KMS-11 (cell line): ENCODE results near the gene IER2.
"Not testable (repeated sequence)": the region's sequence is repeated elsewhere in the genome, so short reads cannot be mapped to it uniquely, and the experiment has no call there.

Experiments
- H2AFZ ChIP-seq: fragments of 200-600 bp; sonication (generic); 2 replicates; pipeline ENCODE4 v1.6.1; 2016; ENCODE audit warnings: antibody characterized with exemption, mixed run types, low read depth
- H3K27ac ChIP-seq: fragments of 200-600 bp; sonication (generic); 2 replicates; pipeline ENCODE4 v1.6.1; 2016; ENCODE audit warnings: mild to moderate bottlenecking, mixed run types
- H3K27me3 ChIP-seq: fragments of 200-600 bp; sonication (generic); 2 replicates; pipeline ENCODE4 v1.6.1; 2017; ENCODE audit warnings: mild to moderate bottlenecking, low read depth, mixed run types, moderate library complexity; ENCODE audit not compliant: insufficient read depth
- H3K36me3 ChIP-seq: fragments of 200-600 bp; sonication (generic); 2 replicates; pipeline ENCODE4 v1.6.1; 2017; ENCODE audit warnings: mild to moderate bottlenecking, mixed run types; ENCODE audit not compliant: insufficient read depth
- H3K4me1 ChIP-seq: fragments of 200-600 bp; sonication (generic); 2 replicates; pipeline ENCODE4 v1.6.1; 2016; ENCODE audit warnings: mild to moderate bottlenecking, low read depth, mixed run types; ENCODE audit not compliant: poor library complexity, severe bottlenecking
- H3K4me2 ChIP-seq: fragments of 200-600 bp; sonication (generic); 2 replicates; pipeline ENCODE4 v1.7.0; 2016; ENCODE audit warnings: mild to moderate bottlenecking, mixed run types
- H3K4me3 ChIP-seq: fragments of 200-600 bp; sonication (generic); IDR thresholded peaks from 2 replicates; pipeline ENCODE4 v1.6.1; 2017; ENCODE audit warnings: low read depth, low read length, mixed read lengths; ENCODE audit not compliant: insufficient read depth
- H3K79me2 ChIP-seq: fragments of 200-600 bp; sonication (generic); 2 replicates; pipeline ENCODE4 v1.6.1; 2016; ENCODE audit warnings: low read depth, mixed run types; ENCODE audit not compliant: insufficient read depth
- H3K9ac ChIP-seq: fragments of 200-600 bp; sonication (generic); 2 replicates; pipeline ENCODE4 v1.6.1; 2016; ENCODE audit warnings: mild to moderate bottlenecking, mixed run types
- H4K20me1 ChIP-seq: fragments of 200-600 bp; sonication (generic); 2 replicates; pipeline ENCODE4 v1.6.1; 2016; ENCODE audit warnings: mild to moderate bottlenecking, mixed run types; ENCODE audit not compliant: insufficient read depth
- TF ChIP-seq, protein P1 (sequence below): fragments of 200-600 bp; sonication (generic); conservative IDR thresholded peaks from 2 replicates; pipeline ENCODE4 v1.6.1; 2017; ENCODE audit warnings: low read depth, mild to moderate bottlenecking, antibody characterized with exemption, low read length, moderate library complexity, mixed read lengths

IER2 gene

DNA sequence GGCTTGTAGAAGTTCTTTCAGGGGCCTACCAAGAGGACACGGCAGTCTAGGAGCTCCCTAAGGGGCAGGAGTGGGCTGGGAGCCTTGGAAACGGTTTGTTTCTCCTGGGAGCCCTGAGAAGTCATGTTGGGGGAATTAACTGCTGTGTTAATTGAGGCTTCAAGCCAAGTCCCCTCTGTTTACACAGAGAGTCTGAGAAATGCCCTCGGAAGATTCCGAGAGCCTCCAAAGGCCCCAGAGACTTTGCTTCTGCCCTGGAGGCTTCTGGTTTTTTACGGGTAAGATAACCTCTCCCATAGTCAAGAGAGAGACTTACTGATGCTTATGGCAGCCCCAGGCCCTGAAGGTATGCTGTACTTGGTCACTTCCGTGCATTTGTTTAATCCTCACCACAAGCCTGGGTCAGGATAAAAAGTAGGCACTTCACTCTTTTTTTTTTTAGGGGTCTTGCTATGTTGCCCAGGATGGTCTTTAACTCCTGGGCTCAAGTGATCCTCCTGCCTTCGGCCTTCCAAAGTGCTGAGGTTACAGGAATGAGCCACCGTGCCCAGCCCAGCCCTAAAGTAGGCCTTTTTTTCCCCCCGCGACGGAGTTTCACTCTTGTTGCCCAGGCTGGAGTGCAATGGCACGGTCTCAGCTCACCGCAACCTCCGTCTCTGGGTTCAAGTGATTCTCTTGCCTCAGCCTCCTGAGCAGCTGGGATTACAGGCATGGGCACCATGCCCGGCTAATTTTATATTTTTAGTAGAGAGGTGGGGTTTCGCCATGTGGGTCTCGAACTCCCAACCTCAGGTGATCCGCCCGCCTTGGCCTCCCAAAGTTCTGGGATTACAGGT, 15.2 kb downstream of the IER2 start:
- Histone ChIP-seq H3K27me3 (no peaks in the 10 kb centered on the region), H2AFZ (no peak overlapping the region), H3K36me3 (no peaks in the 10 kb centered on the region), H4K20me1 (no peaks in the 10 kb centered on the region), H3K27ac (no peak overlapping the region), H3K4me1 (peaks cover 84% of the 10 kb centered on the region), H3K9ac (no peak overlapping the region), H3K4me3 (no peak overlapping the region), H3K79me2 (no peaks in the 10 kb centered on the region), H3K4me2 (no peak overlapping the region)
- TF ChIP-seq, protein P1, sequence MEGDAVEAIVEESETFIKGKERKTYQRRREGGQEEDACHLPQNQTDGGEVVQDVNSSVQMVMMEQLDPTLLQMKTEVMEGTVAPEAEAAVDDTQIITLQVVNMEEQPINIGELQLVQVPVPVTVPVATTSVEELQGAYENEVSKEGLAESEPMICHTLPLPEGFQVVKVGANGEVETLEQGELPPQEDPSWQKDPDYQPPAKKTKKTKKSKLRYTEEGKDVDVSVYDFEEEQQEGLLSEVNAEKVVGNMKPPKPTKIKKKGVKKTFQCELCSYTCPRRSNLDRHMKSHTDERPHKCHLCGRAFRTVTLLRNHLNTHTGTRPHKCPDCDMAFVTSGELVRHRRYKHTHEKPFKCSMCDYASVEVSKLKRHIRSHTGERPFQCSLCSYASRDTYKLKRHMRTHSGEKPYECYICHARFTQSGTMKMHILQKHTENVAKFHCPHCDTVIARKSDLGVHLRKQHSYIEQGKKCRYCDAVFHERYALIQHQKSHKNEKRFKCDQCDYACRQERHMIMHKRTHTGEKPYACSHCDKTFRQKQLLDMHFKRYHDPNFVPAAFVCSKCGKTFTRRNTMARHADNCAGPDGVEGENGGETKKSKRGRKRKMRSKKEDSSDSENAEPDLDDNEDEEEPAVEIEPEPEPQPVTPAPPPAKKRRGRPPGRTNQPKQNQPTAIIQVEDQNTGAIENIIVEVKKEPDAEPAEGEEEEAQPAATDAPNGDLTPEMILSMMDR = no peak

DNA sequence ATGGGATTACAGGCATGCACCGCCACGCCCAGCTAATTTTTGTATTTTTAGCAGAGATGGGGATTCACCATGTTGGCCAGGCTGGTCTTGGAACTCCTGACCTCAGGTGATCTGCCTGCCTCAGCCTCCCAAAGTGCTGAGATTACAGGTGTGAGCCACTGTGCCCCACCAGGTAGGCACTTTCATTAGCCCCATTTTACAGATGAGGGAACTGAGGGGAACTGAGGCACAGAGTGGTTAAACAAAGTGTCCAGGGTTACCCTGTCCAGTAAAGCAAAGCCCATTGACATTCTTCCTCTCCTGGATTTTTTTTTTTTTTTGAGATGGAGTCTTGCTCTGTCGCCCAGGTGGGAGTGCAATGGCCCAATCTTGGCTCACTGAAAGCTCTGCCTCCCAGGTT, 15.9 kb downstream of the IER2 start:
- not testable (repeated sequence) for H3K36me3 ChIP-seq, H3K4me3 ChIP-seq, H2AFZ ChIP-seq, H3K9ac ChIP-seq, H4K20me1 ChIP-seq, H3K27ac ChIP-seq, H3K27me3 ChIP-seq, H3K79me2 ChIP-seq
- Histone ChIP-seq H3K4me1 (peaks cover 85% of the 10 kb centered on the region), H3K4me2 (peak overlapping the region; percentile 93; the same call in 1 of the 2 replicates)

DNA sequence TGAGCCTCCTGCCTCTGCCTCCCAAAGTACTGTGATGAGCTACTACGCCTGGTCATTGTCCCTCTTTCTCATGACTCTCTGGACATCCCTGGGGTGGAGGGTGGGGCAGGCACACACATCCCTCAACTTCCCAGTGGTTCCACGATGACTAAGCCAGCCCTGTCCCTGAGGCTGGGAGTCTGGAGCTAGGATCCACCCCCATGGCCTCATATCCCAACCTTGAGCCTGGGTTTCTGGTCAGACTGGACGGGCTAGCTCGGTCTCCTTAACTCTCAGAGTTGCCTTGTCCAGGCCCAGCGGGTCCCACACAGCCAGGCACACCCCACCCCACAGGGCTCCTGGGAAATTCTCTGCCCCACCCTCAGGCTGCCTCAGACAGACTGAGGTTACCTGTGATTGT, 19.6 kb downstream of the IER2 start:
- H3K4me2 ChIP-seq = no peak overlapping the region
- H3K9ac ChIP-seq = no peak overlapping the region
- no peaks in the 10 kb centered on the region for H3K36me3 ChIP-seq
- H3K27ac ChIP-seq = no peak overlapping the region
- H3K79me2 ChIP-seq = no peaks in the 10 kb centered on the region
- no peak overlapping the region for H3K4me3 ChIP-seq
- H3K4me1 ChIP-seq = peaks cover 63% of the 10 kb centered on the region
- no peak overlapping the region for H2AFZ ChIP-seq
- no peaks in the 10 kb centered on the region for H3K27me3 ChIP-seq
- TF ChIP-seq, protein P1 = no peak
- no peaks in the 10 kb centered on the region for H4K20me1 ChIP-seq

DNA sequence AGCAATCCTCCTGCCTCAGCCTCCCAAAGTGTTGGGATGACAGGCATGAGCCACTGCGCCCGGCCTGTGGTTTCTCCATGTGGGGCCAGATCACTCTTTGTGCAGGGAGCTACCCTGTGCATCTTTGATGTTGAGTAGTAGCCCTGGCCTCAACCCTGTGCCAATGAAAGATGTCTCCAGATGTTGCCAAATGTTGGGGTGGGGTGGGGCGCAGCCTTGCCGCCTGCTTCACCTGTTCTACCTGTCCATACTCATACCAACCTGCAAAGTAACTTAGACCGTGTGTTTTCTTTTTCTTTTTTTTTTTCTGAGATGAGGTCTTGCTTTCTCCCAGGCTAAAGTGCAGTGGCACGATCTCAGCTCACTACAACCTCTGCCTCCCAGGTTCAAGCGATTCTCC, 20.9 kb downstream of the IER2 start:
- no peak overlapping the region for H3K27ac ChIP-seq

More for the DNA sequence above, 20.9 kb downstream of the IER2 start:
- Histone ChIP-seq H3K27me3 (no peaks in the 10 kb centered on the region; the same call in 1 of the 2 replicates), H3K4me3 (no peak overlapping the region), H3K9ac (no peak overlapping the region), H3K79me2 (no peaks in the 10 kb centered on the region), H2AFZ (no peak overlapping the region), H3K36me3 (no peaks in the 10 kb centered on the region), H3K4me2 (no peak overlapping the region), H3K4me1 (peaks cover 57% of the 10 kb centered on the region), H4K20me1 (no peaks in the 10 kb centered on the region)
- TF ChIP-seq, protein P1 = no peak
